ENCODE measurements around the gene EGLN2.

GRCh38 chr19:40811478-40812341 lies 12.7 kb downstream of the EGLN2 start:
- TF ChIP-seq CTCF (IDR thresholded peaks at IDR 0.05) (no peak), ZFX (IDR thresholded peaks at IDR 0.05; ENCODE audit: borderline replicate concordance) (no peak)
